Adrenal gland (tissue), 12 donors: ENCODE data around the gene TIMP2. TPM values are rescaled to one million over a fixed set of nuclear protein-coding genes. Genes with fewer than 3 reads are reported as not detected.
"Not testable (repeated sequence)": the region's sequence is repeated elsewhere in the genome, so short reads cannot be mapped to it uniquely, and the experiment has no call there.

Experiments
- DNase-seq, 7 donors: peaks; one replicate each; pipeline ENCODE4 v3.0.0-alpha.2; 2019 to 2020
- H3K27ac ChIP-seq, 5 donors: fragments of 200-600 bp; sonication (generic) in 4 of 5; 1 replicate in 3 of 5; 2 replicates in 2 of 5; pipeline versions ENCODE4 v1.5.1 to v1.8.0; 2016 to 2020; ENCODE audit warnings: mild to moderate bottlenecking in 1 of 5
- H3K27me3 ChIP-seq: fragments of 200-600 bp; 2 replicates; pipeline ENCODE4 v1.8.0; 2021
- H3K36me3 ChIP-seq, 2 donors: fragments of 200-600 bp; replicated peaks in 1 of 2; 1 replicate in 1 of 2; 2 replicates in 1 of 2; pipeline versions ENCODE4 v1.5.1 to v1.8.0; 2018 to 2022
- H3K4me1 ChIP-seq, 2 donors: fragments of 200-600 bp; replicated peaks in 1 of 2; 1 replicate in 1 of 2; 2 replicates in 1 of 2; pipeline versions ENCODE4 v1.5.1 to v1.8.0; 2018 to 2021
- H3K4me3 ChIP-seq, 4 donors: fragments of 200-600 bp; sonication (generic) in 3 of 4; one replicate each; pipeline ENCODE4 v1.5.1; 2016 to 2018
- H3K9me3 ChIP-seq, 3 donors: fragments of 200-600 bp; sonication (generic) in 1 of 3; replicated peaks in 1 of 3; 1 replicate in 2 of 3; 2 replicates in 1 of 3; pipeline versions ENCODE4 v1.5.1 to v1.8.0; 2016 to 2021
- POLR2A ChIP-seq, 2 donors: fragments of 450-650 bp; IDR thresholded peaks; one replicate each; pipeline ENCODE4 v1.6.1; 2017; ENCODE audit warnings: antibody characterized with exemption in 2 of 2, mild to moderate bottlenecking in 2 of 2, moderate library complexity in 1 of 2
- WGBS, 4 donors: extraction: QIAGEN DNeasy Blood & Tissue Kit in 2 of 4; methylation state at CpG; one replicate each; pipeline versions ENCODE4 v1.1.5 to v1.1.7; 2013 to 2017; 5-methylcytosine and 5-hydroxymethylcytosine counted together
- intact Hi-C, 2 donors: fragments of 100-400 bp; cut with DNase I; formaldehyde crosslinking; loops; one replicate each; pipeline versions ENCODE4 v1.14.1 to v1.15.0; 2022 to 2023
- polyA plus RNA-seq, 3 donors: library from polyadenylated mRNA; stranded (reverse); fragments of 200-250 nt in 2 of 3; fragments of 350-450 nt in 1 of 3; fragmentation: Illumina TruSeq in 1 of 3; extraction: RNeasy Lipid Tissue Mini Kit (QIAGEN cat#74804) in 1 of 3; gene quantifications; one replicate each; pipeline ENCODE4 v1.2.3, GENCODE V29; 2013 to 2014
- total RNA-seq, 9 donors: library from RNA; depleted of rRNA in 4 of 9; stranded (reverse); fragments of >200 nt in 4 of 9; fragments of 120-200 nt in 1 of 9; fragmentation: NEBNext Ultra II Directional in 1 of 9; extraction: Animal tissue kit (Norgen Biotek cat#: 25700) in 1 of 9; gene quantifications; one replicate each; pipeline versions ENCODE4 v1.1.0 to v1.2.4, GENCODE V29; 2013 to 2023
- TF ChIP-seq, protein P1 (sequence below), 6 experiments: fragments of 450-650 bp in 4 of 6; fragments of 200-600 bp in 2 of 6; sonication (generic) in 1 of 6; IDR thresholded peaks; 1 replicate in 5 of 6; 2 replicates in 1 of 6; pipeline versions ENCODE4 v1.5.1 to v1.8.0; 2016 to 2021; ENCODE audit warnings: antibody characterized with exemption in 6 of 6, mild to moderate bottlenecking in 2 of 6, moderate library complexity in 1 of 6
- donor health status: healthy with polysubstance abuse.
- donor health status: Bipolar disorder and iron deficiency.
- donor health status: DM: yes; HTN: yes; CAD: no.
- donor health status: DM: no; HTN: no; CAD: no.
- donor health status: DM: no; HTN: no; CAD: no.
- donor health status: DM: yes; HTN: yes; CAD: no.

Gene TIMP2
- total and polyA plus RNA-seq, 12 donors: 20.2 to 275 (median 176) TPM

DNA sequence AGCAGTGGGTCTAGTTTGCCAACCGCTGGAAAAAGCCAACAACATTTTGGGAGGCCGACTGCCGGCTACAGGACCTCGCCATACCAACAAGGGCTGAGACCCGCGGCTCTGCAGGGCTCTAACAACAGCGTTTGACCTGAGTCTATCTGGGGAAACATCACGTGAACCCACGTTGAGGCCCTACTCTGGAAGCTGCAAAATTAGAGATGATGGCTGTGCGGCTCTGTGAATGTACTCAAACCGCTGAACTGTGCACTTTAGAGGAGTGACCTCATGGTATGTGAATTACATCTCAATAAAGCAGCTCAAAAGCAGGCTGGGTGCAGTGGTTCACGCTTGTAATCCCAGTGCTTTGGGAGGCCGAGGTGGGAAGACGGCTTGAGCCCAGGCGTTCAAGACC is 12.1 kb downstream of the TIMP2 start:
- DNase-seq: no peak
- 90 to 96% (median 94%) methylated on average over 14 to 15 of the region's 15 CpGs for WGBS, 4 donors
- no peaks in the 10 kb centered on the region for H3K36me3 ChIP-seq
- peak overlapping the region in 2 of 5 donors; percentile 74 to 90 for H3K27ac ChIP-seq
- TF ChIP-seq, protein P1, sequence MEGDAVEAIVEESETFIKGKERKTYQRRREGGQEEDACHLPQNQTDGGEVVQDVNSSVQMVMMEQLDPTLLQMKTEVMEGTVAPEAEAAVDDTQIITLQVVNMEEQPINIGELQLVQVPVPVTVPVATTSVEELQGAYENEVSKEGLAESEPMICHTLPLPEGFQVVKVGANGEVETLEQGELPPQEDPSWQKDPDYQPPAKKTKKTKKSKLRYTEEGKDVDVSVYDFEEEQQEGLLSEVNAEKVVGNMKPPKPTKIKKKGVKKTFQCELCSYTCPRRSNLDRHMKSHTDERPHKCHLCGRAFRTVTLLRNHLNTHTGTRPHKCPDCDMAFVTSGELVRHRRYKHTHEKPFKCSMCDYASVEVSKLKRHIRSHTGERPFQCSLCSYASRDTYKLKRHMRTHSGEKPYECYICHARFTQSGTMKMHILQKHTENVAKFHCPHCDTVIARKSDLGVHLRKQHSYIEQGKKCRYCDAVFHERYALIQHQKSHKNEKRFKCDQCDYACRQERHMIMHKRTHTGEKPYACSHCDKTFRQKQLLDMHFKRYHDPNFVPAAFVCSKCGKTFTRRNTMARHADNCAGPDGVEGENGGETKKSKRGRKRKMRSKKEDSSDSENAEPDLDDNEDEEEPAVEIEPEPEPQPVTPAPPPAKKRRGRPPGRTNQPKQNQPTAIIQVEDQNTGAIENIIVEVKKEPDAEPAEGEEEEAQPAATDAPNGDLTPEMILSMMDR (IDR thresholded peaks at IDR 0.05): no peak
- TF ChIP-seq POLR2A (IDR thresholded peaks at IDR 0.05): no peak
- no peaks in the 10 kb centered on the region for H3K9me3 ChIP-seq
- intact Hi-C loops: no loop called here
- no peaks in the 10 kb centered on the region for H3K27me3 ChIP-seq
- H3K4me3 ChIP-seq: no peak overlapping the region
- H3K4me1 ChIP-seq: peaks cover 37 to 56% of the 10 kb centered on the region in 2 donors

DNA sequence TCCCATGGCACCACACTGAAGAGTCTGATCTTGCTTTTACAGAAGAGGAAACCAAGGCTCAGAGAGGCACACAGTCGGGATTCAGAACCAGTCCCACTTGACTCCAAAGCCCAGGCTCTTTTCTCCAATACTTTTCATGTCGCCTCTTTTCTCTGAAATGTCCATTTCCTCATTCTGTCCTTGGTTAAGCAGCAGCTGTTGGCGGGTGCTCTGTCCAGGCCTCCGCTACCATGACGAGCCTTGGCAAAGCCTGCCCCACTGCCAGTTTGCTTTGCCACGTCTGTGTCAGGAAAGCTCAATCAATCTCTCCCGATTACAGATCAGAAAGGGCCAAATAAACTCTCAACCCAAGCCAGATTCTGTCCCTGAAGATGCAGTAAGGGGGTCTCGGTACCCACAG is 13.1 kb downstream of the TIMP2 start:
- TF ChIP-seq, protein P1 (IDR thresholded peaks at IDR 0.05): no peak
- TF ChIP-seq POLR2A (IDR thresholded peaks at IDR 0.05): no peak
- Histone ChIP-seq H3K4me3 (no peak overlapping the region), H3K27me3 (no peaks in the 10 kb centered on the region), H3K36me3 (no peaks in the 10 kb centered on the region), H3K9me3 (no peaks in the 10 kb centered on the region), H3K4me1 (peaks cover 38 to 53% of the 10 kb centered on the region in 2 donors), H3K27ac (peak overlapping the region in 4 of 5 donors; percentile 15 to 90 (median 72))
- 39 to 60% (median 48%) methylated on average over 7 to 8 of the region's 8 CpGs for WGBS, 4 donors
- intact Hi-C loops: no loop called here
- peak; percentile 54 to 82 (median 72) for DNase-seq

DNA sequence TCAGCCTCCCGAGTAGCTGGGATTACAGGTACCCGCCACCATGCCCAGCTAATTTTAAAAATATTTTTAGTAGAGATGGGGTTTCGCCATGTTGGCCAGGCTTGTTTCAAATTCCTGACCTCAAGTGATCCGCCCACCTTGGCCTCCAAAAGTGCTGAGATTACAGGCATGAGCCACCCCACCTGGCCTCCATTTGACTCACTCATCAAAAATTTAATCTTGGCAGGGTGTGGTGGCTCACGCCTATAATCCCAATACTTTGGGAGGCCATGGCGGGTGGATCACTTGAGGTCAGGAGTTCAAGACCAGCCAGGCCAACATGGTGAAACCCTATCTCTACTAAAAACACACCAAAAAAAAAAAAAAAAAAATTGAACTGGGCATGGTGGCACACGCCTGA is 13.6 kb downstream of the TIMP2 start:
- H3K4me3 ChIP-seq, DNase-seq, intact Hi-C loops, H3K27me3 ChIP-seq, H3K9me3 ChIP-seq, H3K36me3 ChIP-seq: not testable (repeated sequence)
- Histone ChIP-seq H3K4me1 (peaks cover 35 to 50% of the 10 kb centered on the region in 2 donors), H3K27ac (peak overlapping the region; percentile 23 to 90 (median 71))
- 80 to 90% (median 85%) methylated on average over 7 of the region's 7 CpGs for WGBS, 4 donors

DNA sequence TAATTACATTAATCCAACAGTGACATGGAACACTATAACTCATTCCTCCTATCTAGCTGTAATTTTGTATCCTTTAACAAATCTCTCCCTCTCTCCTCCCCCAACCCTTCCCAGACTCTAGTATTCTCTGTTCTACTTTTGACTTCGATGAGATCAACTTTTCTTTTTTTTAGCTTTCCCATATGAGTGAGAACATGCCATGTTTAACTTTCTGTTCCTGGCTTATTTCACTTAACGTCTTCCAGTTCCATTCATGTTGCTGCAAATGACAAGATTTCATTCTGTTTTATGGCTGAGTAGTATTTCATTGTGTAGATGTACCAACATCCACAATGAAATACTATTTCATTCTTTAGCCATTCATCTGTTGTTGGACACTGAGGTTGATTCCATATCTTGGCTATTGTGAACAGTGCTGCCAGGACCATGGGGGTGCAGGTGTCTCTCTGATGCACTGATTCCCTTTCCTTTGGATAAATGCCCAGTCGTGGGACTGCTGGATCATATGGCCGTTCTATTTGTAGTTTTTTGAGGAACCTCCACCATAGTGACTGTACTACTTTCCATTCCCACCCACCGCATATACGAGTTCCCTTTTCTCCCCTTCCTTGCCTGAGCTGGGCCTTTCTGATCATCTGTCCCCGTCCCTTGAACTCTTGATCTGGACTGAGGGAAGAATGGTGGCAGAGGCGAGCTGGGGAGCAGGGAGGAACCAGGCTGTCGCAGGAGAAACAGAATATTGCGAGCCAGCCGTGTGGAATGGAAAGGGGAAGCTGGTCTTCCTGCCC is 14.5 kb downstream of the TIMP2 start:
- H3K4me1 ChIP-seq: peaks cover 27 to 42% of the 10 kb centered on the region in 2 donors

More for the DNA sequence above, 14.5 kb downstream of the TIMP2 start:
- no peaks in the 10 kb centered on the region for H3K27me3 ChIP-seq
- no peaks in the 10 kb centered on the region for H3K9me3 ChIP-seq
- no peak for TF ChIP-seq POLR2A (IDR thresholded peaks at IDR 0.05)
- TF ChIP-seq, protein P1 (IDR thresholded peaks at IDR 0.05): no peak
- 76 to 83% (median 78%) methylated on average over 11 of the region's 11 CpGs for WGBS, 4 donors
- intact Hi-C loops: no loop called here
- H3K36me3 ChIP-seq: no peaks in the 10 kb centered on the region
- H3K27ac ChIP-seq: peak overlapping the region in 4 of 5 donors; percentile 23 to 90 (median 72)
- DNase-seq: peak in 2 of 7 donors; percentile 51 to 67
- no peak overlapping the region for H3K4me3 ChIP-seq
